ENCODE data around the gene RNASE7.

RNASE7 gene

GRCh38 chr14:21078726-21079125 is 36.6 kb downstream of the RNASE7 start:
- TF ChIP-seq CTCF (IDR thresholded peaks at IDR 0.05; ENCODE audit: low read length, missing control alignments), result no peak
- DNase-seq (ENCODE audit: low read depth), result no peak

DNA sequence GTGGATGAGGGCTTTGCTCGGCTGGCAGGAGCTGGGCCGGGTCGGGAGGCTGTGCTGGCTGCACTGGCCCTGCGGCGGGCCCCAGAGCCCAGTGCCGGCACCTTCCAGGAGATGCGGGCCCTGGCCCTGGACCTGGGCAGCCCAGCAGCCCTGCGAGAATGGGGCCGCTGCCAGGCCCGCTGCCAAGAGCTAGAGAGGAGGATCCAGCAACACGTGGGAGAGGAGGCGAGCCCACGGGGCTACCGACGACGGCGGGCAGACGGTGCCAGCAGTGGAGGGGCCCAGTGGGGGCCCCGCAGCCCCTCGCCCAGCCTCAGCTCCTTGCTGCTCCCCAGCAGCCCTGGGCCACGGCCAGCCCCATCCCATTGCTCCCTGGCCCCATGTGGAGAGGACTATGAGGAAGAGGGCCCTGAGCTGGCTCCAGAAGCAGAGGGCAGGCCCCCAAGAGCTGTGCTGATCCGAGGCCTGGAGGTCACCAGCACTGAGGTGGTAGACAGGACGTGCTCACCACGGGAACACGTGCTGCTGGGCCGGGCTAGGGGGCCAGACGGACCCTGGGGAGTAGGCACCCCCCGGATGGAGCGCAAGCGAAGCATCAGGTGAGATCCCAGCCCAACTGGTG is 39.5 kb downstream of the RNASE7 start:
- H3K4me3 ChIP-seq (replicated peaks; ENCODE audit: low read depth, low read length), result no peak overlapping the region
- no peak for TF ChIP-seq CTCF (IDR thresholded peaks at IDR 0.05; ENCODE audit: low read length, missing control alignments)

More at GRCh38 chr14:21078726-21079125, 36.6 kb downstream of the RNASE7 start:
- no peak overlapping the region for H3K4me3 ChIP-seq (replicated peaks; ENCODE audit: low read depth, low read length)

DNA sequence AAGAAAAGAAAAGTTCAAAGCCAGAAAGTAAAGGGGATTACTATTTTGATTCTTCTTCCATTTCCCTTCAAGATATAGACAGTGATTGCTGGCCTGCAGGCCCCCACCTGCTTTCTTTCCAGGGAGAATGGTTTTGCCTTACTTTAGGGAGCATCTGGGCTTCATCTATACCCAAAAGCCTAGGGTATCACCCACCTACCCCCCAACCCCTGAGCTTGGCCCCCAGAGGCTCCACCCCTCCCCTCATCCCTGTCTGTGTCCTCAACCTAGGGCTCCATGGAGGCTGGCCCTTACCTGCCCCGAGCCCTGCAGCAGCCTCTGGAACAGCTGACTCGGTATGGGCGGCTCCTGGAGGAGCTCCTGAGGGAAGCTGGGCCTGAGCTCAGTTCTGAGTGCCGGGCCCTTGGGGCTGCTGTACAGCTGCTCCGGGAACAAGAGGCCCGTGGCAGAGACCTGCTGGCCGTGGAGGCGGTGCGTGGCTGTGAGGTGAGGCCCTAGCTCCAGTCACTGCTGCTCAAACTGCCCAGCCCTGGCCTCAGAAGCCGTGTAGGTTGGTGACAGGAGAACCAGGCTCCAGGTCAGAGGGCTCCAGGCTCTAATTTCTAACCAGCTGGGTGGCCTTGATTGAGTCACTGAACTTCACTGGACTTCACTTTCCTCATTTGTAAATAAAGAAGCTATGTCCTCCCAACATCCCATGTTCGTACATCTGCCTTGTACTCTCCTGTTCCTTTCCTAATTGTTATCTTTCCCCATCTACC is 41.6 kb downstream of the RNASE7 start:
- TF ChIP-seq CTCF (IDR thresholded peaks at IDR 0.05; ENCODE audit: low read length, missing control alignments), result no peak
- H3K4me3 ChIP-seq (replicated peaks; ENCODE audit: low read depth, low read length), result no peak overlapping the region
- DNase-seq (ENCODE audit: low read depth), result no peak

More for the DNA sequence above, 39.5 kb downstream of the RNASE7 start:
- DNase-seq (ENCODE audit: low read depth), result no peak

DNA sequence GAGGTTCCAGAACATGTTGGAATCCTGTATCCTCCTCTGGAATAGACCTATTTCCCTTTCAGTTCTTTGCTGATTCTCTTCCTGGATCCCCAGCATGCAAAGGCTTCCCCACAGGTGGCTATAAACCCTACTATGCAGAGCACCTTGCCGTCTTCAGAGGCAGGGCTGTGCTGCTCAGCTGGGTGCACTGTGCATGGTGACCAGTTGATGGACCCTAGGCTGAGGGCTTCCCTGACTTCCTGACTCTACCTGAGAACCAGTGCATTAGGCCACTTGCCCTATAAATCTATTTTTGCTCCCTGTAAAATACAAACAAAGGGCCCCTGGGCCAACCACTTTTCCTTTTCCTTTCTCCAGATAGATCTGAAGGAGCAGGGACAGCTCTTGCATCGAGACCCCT is 42.2 kb downstream of the RNASE7 start:
- H3K4me3 ChIP-seq (replicated peaks; ENCODE audit: low read depth, low read length), result no peak overlapping the region
- DNase-seq (ENCODE audit: low read depth), result no peak
- TF ChIP-seq CTCF (IDR thresholded peaks at IDR 0.05; ENCODE audit: low read length, missing control alignments), result no peak

DNA sequence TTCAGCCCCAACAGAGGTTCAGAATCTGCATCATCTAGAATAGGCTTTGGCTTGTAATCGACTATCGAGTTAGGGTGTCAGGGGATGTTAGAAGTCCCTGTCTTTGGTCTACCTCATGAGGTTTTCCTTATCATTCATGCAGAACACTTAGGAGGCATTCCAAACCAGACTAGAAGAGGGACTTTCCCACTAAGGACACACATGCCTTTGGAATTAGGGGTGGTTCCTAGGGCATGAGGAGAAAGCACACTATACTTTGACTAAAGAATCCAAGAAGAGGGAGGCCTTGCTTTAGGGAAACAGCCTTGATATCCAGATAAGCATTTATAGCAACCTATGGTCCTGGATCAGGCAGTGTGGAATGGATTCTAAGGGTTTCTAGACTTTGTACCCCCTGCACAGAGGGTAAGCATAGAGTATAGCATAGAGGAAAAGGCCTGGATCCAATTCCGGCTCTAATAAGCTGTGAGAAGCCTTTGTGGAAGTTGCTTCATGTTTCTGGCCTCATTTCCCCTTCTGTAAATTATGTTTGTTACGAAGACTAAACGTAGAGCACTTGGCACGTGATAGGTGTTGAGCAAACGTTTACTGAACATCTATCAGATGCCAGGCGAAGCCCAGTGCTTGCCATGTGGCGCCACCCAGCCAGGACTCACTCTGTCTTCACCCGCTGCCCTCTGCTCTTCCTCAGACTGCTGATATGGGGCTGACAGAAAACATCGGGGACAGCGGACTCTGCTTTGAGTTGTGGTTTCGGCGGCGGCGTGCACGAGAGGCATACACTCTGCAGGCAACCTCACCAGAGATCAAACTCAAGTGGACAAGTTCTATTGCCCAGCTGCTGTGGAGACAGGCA is 43.1 kb downstream of the RNASE7 start:
- peak; percentile 62 for DNase-seq (ENCODE audit: low read depth)
- no peak for TF ChIP-seq CTCF (IDR thresholded peaks at IDR 0.05; ENCODE audit: low read length, missing control alignments)

DNA sequence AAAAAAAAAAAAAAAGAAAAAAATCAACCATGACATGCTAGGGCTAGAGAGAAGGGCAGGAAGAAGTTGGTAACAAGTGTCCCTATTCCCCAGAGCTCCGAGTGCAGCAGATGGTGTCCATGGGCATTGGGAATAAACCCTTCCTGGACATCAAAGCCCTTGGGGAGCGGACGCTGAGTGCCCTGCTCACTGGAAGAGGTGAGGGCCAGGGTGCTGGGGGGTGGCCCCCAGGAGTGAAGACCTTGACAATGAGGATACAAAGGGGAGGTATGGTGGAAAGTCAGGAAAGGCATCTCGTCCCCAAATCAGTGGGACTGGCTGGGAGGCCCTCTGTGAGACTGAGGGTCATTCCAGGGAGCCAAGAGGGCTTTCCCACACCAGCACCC is 44.7 kb downstream of the RNASE7 start:
- H3K4me3 ChIP-seq (replicated peaks; ENCODE audit: low read depth, low read length), result no peak overlapping the region
- no peak for DNase-seq (ENCODE audit: low read depth)
- TF ChIP-seq CTCF (IDR thresholded peaks at IDR 0.05; ENCODE audit: low read length, missing control alignments), result no peak

More for the DNA sequence above, 43.1 kb downstream of the RNASE7 start:
- H3K4me3 ChIP-seq (replicated peaks; ENCODE audit: low read depth, low read length), result no peak overlapping the region

All from fibroblast of pulmonary artery (primary cell).